NCI-H1092 (cell line): Measurements from ENCODE around the gene LIN54.
"Not testable (repeated sequence)": the region's sequence is repeated elsewhere in the genome, so short reads cannot be mapped to it uniquely, and the experiment has no call there.

Experiments used
- DNase-seq: peaks from one replicate; lab custom pipeline; 2025; lab: John Stamatoyannopoulos, UW

LIN54 gene

GRCh38 chr4:82947498-82947897, 63.1 kb downstream of the LIN54 start:
- no peak for DNase-seq

GRCh38 chr4:82939414-82939813, 71.2 kb downstream of the LIN54 start:
- DNase-seq = no peak

GRCh38 chr4:82934441-82934840, 76.2 kb downstream of the LIN54 start:
- DNase-seq = no peak

GRCh38 chr4:82930848-82931755, 79.5 kb downstream of the LIN54 start:
- no peak for DNase-seq

- no peak for DNase-seq
These were observed 88.8 kb downstream of the LIN54 start for GRCh38 chr4:82921795-82922194.

- no peak for DNase-seq
These were observed 91.2 kb downstream of the LIN54 start for GRCh38 chr4:82919386-82919785.

- DNase-seq = no peak
These were observed 92.5 kb downstream of the LIN54 start for GRCh38 chr4:82918091-82918490.

- DNase-seq = not testable (repeated sequence)
These were observed 96.7 kb downstream of the LIN54 start for GRCh38 chr4:82913968-82914367.

GRCh38 chr4:82913305-82913704, 97.3 kb downstream of the LIN54 start:
- DNase-seq = no peak

- no peak for DNase-seq
These were observed 101.3 kb downstream of the LIN54 start for GRCh38 chr4:82909326-82909725.

- no peak for DNase-seq
These were observed 104.2 kb downstream of the LIN54 start for GRCh38 chr4:82906469-82906868.

GRCh38 chr4:82905205-82905604, 105.4 kb downstream of the LIN54 start:
- DNase-seq = no peak

GRCh38 chr4:82903737-82904136, 106.9 kb downstream of the LIN54 start:
- no peak for DNase-seq

- DNase-seq = no peak
These were observed 109.4 kb downstream of the LIN54 start for GRCh38 chr4:82901183-82901718.

- peak; percentile 99 for DNase-seq
These were observed 110.0 kb downstream of the LIN54 start, which contains the start of gene THAP9 for GRCh38 chr4:82900411-82901182. Gene THAP9, plus strand, starts transcription at chr4:82900735. Its CDS starts 68 bp downstream, at chr4:82900803.

- DNase-seq = peak; percentile 48
These were observed 110.6 kb downstream of the LIN54 start for GRCh38 chr4:82900066-82900410.

GRCh38 chr4:82899374-82900065, 111.1 kb downstream of the LIN54 start:
- DNase-seq = no peak

- DNase-seq = no peak
These were observed 112.0 kb downstream of the LIN54 start for GRCh38 chr4:82898322-82899243.

- no peak for DNase-seq
These were observed 113.9 kb downstream of the LIN54 start for GRCh38 chr4:82896755-82897154.

GRCh38 chr4:82893942-82894341, 116.7 kb downstream of the LIN54 start:
- DNase-seq = no peak

- no peak for DNase-seq
These were observed 118.2 kb downstream of the LIN54 start for GRCh38 chr4:82892467-82892802.
